T follicular helper cell (primary cell): ENCODE data around the gene PAPPA.

Experiments
- DNase-seq: peaks from one replicate; pipeline ENCODE4 v3.0.0-alpha.2; 2020; ENCODE audit warnings: low read depth
- total RNA-seq, 2 experiments: gene quantifications; one replicate each; lab custom pipeline; 2026; lab: John Stamatoyannopoulos, UW

The PAPPA gene, protein sequence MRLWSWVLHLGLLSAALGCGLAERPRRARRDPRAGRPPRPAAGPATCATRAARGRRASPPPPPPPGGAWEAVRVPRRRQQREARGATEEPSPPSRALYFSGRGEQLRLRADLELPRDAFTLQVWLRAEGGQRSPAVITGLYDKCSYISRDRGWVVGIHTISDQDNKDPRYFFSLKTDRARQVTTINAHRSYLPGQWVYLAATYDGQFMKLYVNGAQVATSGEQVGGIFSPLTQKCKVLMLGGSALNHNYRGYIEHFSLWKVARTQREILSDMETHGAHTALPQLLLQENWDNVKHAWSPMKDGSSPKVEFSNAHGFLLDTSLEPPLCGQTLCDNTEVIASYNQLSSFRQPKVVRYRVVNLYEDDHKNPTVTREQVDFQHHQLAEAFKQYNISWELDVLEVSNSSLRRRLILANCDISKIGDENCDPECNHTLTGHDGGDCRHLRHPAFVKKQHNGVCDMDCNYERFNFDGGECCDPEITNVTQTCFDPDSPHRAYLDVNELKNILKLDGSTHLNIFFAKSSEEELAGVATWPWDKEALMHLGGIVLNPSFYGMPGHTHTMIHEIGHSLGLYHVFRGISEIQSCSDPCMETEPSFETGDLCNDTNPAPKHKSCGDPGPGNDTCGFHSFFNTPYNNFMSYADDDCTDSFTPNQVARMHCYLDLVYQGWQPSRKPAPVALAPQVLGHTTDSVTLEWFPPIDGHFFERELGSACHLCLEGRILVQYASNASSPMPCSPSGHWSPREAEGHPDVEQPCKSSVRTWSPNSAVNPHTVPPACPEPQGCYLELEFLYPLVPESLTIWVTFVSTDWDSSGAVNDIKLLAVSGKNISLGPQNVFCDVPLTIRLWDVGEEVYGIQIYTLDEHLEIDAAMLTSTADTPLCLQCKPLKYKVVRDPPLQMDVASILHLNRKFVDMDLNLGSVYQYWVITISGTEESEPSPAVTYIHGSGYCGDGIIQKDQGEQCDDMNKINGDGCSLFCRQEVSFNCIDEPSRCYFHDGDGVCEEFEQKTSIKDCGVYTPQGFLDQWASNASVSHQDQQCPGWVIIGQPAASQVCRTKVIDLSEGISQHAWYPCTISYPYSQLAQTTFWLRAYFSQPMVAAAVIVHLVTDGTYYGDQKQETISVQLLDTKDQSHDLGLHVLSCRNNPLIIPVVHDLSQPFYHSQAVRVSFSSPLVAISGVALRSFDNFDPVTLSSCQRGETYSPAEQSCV (N-terminal part only)
- 0 to 0.06 reads per million in 2 experiments for total RNA-seq

DNA sequence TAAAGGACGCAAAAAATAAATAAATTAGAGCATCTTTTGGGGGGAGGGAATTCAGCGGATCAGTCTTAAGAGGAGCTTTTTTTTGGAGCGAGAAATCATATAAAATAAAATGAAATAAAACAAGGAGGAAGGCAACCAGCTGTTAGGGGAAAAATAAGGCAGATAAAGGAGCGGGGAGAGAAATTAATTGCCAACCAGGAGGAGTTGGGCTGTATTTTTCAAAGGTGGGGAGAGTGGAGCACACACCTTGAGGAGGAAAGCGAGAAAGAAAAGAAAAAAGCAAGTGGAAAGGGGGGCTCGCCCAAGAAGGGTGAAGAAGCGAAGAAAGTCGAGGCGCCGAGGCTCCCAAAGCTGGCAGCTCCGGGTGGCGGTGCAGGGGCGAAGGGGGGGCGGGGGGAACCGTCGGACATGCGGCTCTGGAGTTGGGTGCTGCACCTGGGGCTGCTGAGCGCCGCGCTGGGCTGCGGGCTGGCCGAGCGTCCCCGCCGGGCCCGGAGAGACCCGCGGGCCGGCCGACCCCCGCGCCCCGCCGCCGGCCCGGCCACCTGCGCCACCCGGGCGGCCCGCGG, at the start of gene PAPPA:
Gene PAPPA, plus strand, starts transcription at position 27 of the 569 bp plus-strand sequence. Its CDS starts 382 bp downstream, at position 409.
- no peak for DNase-seq

DNA sequence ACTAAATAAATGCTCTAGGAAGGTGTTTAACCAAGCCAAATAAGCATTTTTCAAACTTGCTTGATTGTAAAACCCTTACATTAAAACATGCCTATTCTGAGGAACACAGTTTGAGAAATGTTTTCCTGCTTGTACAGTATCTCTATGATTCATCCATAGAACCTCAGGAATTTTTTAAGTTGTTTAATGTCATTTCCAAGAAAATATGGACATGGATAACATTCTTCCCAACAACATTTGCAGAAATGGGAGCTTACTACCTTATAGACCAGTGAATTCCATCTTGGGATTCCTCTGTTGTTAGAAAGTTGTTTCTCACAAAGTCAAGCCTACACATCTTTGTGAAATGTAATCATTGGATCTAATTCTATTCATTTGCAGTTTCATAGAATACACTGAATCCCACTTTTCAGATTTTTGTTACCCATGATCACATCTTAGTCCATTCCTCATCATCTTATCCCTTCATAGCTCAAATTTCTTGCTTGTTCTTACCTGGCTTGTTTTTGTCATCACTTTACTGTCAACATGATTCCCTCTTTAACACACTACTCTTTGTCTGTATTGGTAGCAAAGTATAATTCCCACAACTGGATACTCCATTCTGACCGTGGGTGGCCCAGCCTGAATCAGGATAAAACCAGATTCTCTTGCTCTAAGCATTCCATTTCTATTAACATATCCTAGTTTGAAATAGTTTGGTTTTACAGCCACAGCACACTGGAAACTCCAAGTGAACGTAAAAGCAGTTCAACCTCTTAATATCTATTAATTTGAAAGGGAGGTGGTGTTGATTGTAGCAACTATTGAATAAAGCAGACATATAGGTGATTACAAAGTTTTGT, 49.4 kb upstream of the PAPPA start:
- DNase-seq, result no peak

DNA sequence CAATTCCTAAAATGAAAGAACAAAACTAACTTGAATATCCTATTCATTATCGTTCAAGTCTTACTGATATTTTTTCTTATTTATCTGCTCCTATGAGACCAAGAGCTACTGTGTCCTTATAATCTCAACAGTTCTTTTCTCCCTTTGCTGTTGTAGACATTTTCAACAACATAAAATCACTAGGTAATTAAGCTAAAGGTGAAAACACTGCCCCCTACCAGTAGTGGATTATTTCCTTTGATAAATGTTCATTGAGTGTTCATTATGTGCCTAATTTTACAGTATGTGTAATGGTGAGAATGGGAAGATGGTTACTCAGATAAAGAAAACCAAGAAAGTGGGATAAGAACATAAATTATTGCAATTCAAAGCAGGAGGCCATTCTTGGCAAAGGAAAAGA, 41.4 kb upstream of the PAPPA start:
- no peak for DNase-seq

DNA sequence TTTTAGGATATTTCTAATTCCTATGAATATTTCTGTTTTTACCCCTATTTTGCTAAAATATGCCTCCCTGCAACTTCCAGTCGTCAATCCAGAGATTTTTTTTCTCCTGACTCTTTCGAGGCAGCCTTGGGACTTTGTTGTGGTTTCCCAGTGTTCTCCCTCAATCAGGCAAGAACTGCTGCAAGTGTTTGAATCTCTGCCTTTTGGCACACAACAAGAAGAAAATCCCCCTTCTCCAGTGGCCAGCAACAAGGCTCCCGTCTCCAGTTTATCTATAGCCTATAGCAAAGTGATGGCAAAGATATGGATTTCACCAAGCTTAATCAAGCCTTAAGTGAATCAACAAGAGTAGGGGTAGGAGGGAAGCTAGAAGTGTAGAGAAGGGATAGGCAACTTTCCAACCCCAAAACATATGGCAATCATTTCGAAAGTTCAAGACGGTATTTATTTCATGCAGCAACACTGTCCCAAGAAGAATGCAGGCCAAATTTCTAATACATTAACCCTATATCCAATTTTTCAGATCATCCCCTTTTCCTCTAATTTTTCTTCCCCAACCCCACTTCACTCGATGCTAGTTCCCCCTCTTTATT, 37.7 kb upstream of the PAPPA start:
- no peak for DNase-seq

DNA sequence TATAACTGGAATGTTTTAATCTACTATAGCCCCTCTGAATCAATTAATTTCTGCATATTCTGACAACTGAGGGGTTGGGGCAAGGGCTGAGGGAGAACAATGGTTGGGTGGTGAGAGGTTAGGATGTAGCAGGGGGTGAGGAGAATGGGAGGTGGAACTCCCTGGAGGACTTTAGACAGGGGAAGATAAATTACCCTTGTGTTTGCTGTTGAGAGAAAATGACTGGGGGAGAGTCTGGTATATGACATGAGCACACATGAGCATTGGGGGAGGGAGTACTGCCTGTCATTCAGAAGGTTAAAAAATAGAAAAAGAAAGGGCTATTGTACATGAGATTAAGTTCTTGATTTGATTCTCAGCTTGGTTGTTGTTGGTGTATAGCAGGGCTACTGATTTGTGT, 37.2 kb upstream of the PAPPA start:
- no peak for DNase-seq

DNA sequence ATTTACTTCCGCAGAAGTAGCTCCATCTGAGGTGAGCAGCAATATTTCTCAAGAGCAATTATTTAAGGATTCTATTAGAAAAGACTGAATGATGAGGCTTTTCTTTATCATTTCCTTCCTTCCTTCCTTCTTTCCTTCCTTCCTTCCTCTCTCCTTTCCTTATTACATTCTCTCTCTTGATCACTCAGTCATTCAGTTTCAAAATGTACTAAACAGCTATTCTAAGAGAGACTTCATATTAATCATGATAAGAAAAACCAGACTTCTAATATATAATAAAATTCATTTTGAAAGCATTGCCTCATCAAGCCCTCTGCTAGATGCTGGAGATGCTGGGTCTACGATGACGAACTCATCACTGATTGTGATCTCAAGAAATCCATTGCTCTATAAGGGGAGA, 30.4 kb upstream of the PAPPA start:
- no peak for DNase-seq

DNA sequence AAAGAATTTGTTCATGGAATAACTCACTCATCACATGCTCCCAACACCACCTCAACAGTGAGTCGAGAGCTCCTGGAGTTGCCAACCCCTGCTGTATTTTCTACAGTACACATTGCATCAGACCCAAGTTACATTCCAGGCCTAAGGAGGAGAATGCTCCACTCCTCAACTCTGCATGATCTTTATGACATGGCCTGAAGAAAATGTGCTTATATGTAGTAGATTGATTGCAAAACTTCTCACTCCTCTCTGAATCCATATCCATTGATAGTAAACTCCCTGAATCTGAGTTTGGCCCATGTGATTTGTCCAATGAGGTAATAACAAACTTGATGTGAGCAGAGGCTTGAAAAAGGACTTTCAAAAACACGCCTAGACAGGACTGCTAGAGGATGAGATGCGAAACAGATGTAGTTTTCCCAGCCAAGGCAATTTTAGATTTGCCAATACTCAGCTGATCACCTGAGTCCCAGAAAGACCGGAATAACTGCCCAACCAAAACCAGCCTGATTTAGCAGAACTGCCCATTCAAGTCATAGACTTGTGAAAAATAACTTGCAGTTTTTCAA, 29.0 kb upstream of the PAPPA start:
- DNase-seq, result no peak

DNA sequence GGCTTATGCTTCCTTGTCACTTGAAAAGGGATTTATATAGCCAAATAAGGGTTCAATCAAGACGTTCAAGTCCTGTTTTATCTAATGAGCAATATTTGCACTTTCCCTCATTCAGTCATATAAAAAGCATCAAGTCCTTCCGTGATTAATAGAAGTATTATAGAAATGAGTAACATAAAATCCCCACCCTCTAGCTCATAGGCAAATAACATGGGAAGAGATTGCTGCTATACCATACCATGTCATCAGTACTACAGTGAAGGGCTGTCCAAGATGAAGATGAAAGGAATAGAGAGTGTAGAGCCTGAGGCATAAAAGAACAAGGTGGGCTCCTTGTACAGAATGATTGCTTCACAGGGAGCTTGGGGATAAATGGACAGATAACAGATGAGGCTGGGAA, 20.4 kb upstream of the PAPPA start:
- no peak for DNase-seq

DNA sequence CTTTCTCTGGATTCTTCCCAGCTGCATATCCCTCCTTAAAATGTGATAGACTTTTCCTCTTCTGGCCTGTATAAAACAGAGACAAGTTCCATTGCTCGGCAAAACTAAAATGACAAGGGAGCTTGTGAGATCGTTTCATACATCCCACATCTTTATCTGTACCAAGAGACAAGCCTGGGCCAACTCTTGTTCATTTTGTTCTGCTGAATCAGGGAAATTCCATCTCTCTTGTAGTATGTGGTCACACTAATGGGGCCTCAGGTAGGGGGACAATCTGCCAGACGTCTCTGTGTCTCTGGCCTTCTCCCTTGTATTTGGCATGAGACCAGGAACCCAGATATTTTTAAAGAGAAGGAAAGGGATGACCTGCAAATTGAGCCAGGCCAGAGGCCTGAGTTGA, 18.6 kb upstream of the PAPPA start:
- no peak for DNase-seq

DNA sequence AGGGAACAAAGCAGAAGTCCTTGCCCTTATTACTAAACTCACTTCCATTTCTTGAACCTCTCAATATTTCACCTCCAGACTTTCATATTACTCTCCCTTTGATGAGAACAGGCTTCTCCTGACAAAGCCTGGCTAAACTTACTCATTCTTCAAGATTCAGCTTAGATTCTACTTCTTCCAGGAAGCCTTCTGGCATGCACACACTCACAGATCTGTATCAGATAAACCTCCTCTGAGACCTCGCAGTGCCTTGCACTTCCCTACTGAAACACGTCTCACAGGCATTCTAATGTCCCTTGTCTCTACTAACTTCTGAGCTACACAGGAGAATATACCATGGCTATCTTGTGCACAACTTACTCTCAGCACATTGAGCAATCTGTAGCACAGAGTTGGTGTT, 16.6 kb upstream of the PAPPA start:
- no peak for DNase-seq

DNA sequence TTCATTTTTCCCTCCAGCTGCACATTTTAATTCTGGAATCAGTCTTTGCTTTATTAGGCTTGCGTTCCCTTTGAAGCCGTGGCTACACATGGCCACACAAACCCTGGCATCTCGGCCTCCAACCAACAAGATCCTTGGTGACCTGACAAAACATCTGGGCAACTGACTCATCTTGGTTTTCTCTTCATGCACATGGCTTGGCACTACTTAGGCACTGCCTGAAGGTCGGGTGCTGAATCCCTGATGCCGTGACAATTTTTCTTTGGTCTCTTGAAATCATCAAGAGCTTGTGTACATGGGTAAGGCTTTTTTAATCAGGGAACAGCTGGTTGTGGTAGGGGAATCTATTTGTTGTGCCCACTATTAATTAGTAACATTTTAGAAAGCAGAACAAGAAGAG, 16.0 kb upstream of the PAPPA start:
- DNase-seq, result no peak

DNA sequence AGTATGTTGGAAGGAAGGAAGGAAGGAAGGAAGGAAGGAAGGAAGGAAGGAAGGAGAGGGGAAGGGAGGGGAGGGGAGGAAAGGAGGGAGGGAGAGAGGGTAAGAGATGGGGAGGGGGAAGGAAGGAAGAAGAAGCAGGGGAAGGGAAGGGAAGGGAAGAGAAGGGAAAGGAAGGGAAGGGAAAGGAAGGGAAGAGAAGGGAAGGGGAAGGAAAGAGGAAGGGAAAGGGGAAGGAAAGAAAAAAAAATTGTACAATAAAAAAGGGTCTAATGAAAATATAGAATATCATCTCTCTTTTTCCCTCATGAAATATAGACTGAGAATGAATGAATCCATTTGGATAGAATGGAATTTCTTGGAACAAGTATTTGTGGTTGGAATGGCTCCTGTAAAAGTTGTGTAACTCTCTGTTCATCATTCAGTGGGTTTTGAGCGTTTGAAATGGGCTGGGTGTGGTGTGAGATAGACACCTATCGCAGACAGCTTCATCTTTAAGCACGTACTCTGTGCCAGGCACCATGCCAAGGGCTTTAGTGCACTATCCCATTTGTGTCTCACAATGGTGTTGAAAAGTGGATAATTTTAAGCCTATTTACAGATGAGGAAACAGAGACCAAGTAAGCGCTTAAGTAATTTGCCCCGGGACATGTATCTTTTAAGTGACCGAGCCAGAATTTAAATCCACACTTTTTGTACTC, 11.6 kb upstream of the PAPPA start:
- no peak for DNase-seq

DNA sequence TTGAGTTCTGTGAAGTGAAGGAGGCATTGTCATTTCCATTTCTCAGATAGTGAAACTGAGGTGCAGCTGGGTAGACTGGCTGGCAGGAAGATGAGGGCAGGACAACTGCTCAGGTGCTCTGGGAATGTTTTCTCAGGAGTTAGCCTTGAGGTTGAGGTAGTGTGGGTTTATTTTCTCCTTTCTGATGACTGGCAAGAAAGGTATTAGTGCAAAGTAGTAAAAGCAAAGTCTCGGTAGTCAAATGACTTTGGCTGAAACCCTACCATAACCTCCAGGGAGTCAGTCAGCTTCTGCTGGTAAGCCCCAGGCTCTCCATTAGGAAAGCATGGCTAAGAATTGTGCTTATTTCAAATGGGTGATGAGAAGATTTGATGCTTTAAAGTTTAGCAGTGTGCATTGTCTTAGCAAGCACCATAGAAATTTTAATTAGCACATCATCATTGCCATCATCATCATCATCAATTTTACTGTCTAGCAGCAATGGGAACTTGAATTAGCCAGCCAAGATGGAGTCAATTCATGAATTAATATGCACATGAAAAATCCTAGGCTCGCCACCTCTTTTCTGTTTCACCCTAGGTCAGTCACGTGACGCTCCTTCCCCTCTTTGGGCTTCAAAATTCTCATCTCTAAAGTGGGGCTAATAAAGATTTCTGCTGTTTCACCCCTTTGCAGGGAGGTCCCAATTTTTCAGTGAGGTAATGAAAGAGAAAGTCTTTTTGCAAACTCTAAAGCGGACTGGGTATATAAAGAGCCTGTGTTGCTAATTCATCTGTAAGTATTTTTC, 10.7 kb upstream of the PAPPA start:
- no peak for DNase-seq

DNA sequence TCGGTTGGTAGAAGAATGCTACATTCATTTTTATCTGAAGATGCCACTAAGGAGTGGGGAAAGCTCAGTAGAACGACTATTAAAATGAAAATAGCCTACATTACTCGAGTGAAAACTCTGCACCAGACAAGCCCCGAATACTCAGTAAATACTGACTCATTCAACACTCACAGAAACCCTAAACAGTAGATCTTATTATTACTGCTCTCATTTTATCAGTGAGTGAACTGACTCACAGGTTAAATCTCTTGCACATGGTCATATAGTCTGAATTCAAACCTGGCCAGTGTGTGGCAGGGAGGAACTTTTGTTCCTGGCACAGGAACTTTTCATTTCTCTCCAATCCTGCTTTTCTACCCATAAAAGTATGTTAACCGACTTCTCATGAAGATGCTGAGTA, 9.6 kb upstream of the PAPPA start:
- DNase-seq, result no peak

DNA sequence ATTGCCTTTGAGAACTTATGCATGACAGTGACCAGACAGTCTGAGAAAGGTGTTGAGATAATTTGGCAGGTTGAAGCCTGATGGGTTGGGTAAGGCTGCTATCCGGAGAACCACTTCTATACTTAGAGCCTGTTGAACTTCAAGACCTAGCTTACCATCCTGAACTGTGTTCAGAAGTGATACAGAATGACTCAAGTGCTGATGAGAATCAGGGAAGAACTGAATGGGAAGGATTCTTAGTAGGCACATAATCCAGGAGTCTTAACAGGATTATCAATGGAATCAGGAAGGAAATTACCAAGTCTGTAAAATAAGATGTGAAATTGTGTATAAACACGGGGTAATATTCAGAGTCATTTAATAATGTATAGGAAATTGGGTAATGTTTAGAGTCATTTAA, 9.0 kb upstream of the PAPPA start:
- no peak for DNase-seq

DNA sequence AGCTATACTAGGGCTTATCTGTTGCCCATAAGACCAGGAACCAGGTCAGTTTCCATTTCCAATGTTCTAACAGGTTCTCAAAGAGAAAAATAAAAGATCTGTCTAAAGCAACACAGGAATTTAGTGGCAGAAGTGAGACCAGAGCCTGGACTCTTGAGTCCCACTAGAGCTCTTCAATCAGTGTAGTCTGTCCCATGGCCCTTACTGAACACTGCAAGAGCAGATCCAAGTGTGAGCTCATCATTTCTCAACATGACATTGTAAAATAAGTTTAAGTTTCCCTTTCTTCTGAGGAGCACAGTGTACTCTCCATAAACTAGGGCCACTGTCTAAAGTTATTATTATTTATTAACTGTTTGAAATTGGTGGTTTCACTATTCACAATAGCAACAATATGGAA, 8.6 kb upstream of the PAPPA start:
- no peak for DNase-seq

DNA sequence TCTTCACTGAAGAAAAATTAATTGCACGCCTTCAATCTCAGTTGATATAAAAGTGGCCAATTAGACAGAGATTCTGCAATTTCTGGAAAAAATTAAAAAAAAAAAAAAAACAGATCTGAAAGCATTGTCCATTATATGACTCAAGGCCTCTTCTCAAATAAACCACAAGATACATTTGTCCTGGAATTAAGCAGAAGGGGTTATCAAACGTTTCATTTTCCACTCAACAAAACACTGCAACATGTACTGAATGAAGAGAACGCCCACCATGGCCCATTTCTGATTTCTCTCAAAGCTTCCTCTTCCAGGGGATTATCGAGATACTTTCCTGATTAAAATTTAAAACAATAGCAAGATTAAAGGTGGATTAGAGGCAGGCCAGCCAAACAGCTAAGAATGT, 5.8 kb upstream of the PAPPA start:
- DNase-seq, result no peak

DNA sequence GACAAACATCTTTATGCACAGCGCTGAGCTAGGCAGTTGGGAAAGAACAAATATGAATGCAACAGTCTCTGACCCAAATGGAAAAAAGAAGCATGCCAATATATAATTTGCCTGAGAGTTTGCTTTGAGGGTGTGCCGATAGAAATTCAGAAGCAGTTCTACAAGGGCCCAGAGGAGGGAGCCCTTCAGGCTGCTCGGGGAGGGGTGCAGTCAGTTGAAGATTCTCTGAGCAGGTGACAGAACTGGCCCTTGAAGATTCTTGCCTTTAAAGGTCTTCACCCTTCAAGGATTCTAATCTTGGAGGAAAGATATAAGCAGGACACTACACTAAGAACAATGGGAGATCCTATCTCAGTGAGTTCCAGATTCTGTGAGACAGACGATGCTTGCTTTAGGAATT, 3.7 kb upstream of the PAPPA start:
- no peak for DNase-seq

DNA sequence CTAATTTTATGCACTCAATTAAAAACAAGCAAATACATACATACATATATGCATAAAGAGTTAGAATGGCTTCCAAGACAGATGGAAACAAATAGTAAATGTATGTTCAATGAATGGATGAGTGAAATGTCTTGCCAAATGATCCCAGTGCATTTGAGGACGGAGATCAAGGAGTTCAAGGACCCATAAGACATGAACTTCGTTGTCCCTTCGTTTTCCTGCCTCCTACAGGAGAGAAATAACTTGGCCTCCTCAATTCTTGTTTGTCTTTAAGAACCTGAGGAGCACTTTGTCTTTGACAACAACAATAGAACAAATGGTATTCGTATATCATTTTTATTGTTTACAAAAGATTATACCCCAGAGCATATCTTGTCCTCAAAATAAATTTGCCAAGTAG, 2.4 kb upstream of the PAPPA start:
- DNase-seq, result no peak
